HepG2 (cell line): Measurements from ENCODE around the gene RRBP1. TPM values are rescaled to one million over a fixed set of nuclear protein-coding genes. Genes with fewer than 3 reads are reported as not detected.

Experiments used
- BATF2 ChIP-seq: sonication (generic); formaldehyde crosslinking; IDR thresholded peaks from 2 replicates; pipeline ENCODE4 v1.8.0; 2022; ENCODE audit warnings: mild to moderate bottlenecking, missing genetic modification reagents, moderate library complexity
- EHMT2 ChIP-seq: fragments of 200-600 bp; sonication (generic); IDR thresholded peaks from 2 replicates; pipeline ENCODE4 v1.7.0; 2017; ENCODE audit warnings: antibody characterized with exemption, low read depth, low read length, borderline replicate concordance
- ETV5 ChIP-seq: IDR thresholded peaks from 2 replicates; pipeline ENCODE4 v1.6.1; 2018; ENCODE audit warnings: missing biosample characterization, missing genetic modification reagents, inconsistent platforms, borderline replicate concordance
- GZF1 ChIP-seq: sonication (generic); formaldehyde crosslinking; IDR thresholded peaks from 2 replicates; pipeline ENCODE4 v1.5.1; 2020; ENCODE audit warnings: mild to moderate bottlenecking, missing genetic modification reagents
- HNF4G ChIP-seq, 2 experiments: sonication (generic) in 1 of 2; formaldehyde crosslinking in 1 of 2; IDR thresholded peaks; 2 replicates each; pipeline versions ENCODE4 v1.4.0 to v1.6.1; 2011 to 2020; ENCODE audit warnings: borderline replicate concordance in 2 of 2, low read depth in 2 of 2, mild to moderate bottlenecking in 2 of 2, low read length in 1 of 2, missing genetic modification reagents in 1 of 2, moderate library complexity in 1 of 2
- KMT2A ChIP-seq: sonication (generic); formaldehyde crosslinking; IDR thresholded peaks from 2 replicates; pipeline ENCODE4 v1.4.0; 2020; ENCODE audit warnings: missing genetic modification reagents
- MXI1 ChIP-seq: IDR thresholded peaks from 3 replicates; pipeline ENCODE4 v1.6.1; 2012; ENCODE audit warnings: low read depth, low read length, inconsistent platforms, borderline replicate concordance
- NFATC3 ChIP-seq: sonication (generic); formaldehyde crosslinking; IDR thresholded peaks from 2 replicates; pipeline ENCODE4 v1.5.1; 2020; ENCODE audit warnings: mild to moderate bottlenecking, missing genetic modification reagents
- POLR2G ChIP-seq: fragments of 200-400 bp; formaldehyde crosslinking; IDR thresholded peaks from 2 replicates; pipeline ENCODE4 v1.6.1; 2018; ENCODE audit warnings: mild to moderate bottlenecking, low read depth, low read length, moderate library complexity
- RBM22 ChIP-seq: fragments of 200-400 bp; formaldehyde crosslinking; optimal IDR thresholded peaks from 2 replicates; pipeline ENCODE3; 2017; ENCODE audit warnings: mild to moderate bottlenecking, low read length, moderate library complexity
- SALL1 ChIP-seq: sonication (generic); formaldehyde crosslinking; IDR thresholded peaks from 2 replicates; pipeline ENCODE4 v1.8.0; 2022; ENCODE audit warnings: mild to moderate bottlenecking, missing genetic modification reagents
- TBX2 ChIP-seq: sonication (generic); formaldehyde crosslinking; IDR thresholded peaks from 2 replicates; pipeline ENCODE4 v1.5.0; 2020; ENCODE audit warnings: missing genetic modification reagents, mild to moderate bottlenecking, borderline replicate concordance
- XBP1 ChIP-seq: sonication (generic); formaldehyde crosslinking; IDR thresholded peaks from 2 replicates; pipeline ENCODE4 v1.5.0; 2020; ENCODE audit warnings: missing genetic modification reagents
- ZNF782 ChIP-seq: sonication (generic); formaldehyde crosslinking; IDR thresholded peaks from 2 replicates; pipeline ENCODE4 v1.4.0; 2020; ENCODE audit warnings: missing genetic modification reagents, mild to moderate bottlenecking, borderline replicate concordance
- ZNF879 ChIP-seq: sonication (generic); formaldehyde crosslinking; IDR thresholded peaks from 2 replicates; pipeline ENCODE4 v1.8.1; 2023; ENCODE audit warnings: missing genetic modification reagents
- ZSCAN5A ChIP-seq: sonication (generic); formaldehyde crosslinking; IDR thresholded peaks from 2 replicates; pipeline ENCODE4 v1.8.0; 2022; ENCODE audit warnings: mild to moderate bottlenecking, missing genetic modification reagents, borderline replicate concordance
- polyA plus RNA-seq, 8 experiments: library from polyadenylated mRNA; depleted of rRNA in 3 of 8; stranded (reverse) in 7 of 8; unstranded in 1 of 8; fragments of >200 nt; fragmentation: Illumina TruSeq in 4 of 8; extraction: Trizol in 4 of 8; gene quantifications; 2 replicates each; pipeline versions ENCODE4 v1.2.1 to v1.2.3, GENCODE V29; 2011 to 2016; ENCODE audit warnings: low read depth in 4 of 8, missing spikeins in 1 of 8, mixed read lengths in 1 of 8; ENCODE audit not compliant: insufficient read depth in 1 of 8
- total RNA-seq, 5 experiments: library from RNA; depleted of rRNA; stranded (reverse); fragments of >200 nt; fragmentation: Illumina TruSeq; extraction: Trizol; gene quantifications; 2 replicates each; pipeline ENCODE4 v1.2.3, GENCODE V29; 2016; ENCODE audit warnings: low read depth in 1 of 5
- TF ChIP-seq, protein P1 (sequence below): sonication (generic); formaldehyde crosslinking; IDR thresholded peaks from 2 replicates; pipeline ENCODE4 v1.4.0; 2020; ENCODE audit warnings: missing genetic modification reagents, mild to moderate bottlenecking, borderline replicate concordance
- TF ChIP-seq, protein P2 (sequence below): sonication (generic); formaldehyde crosslinking; IDR thresholded peaks from 2 replicates; pipeline ENCODE4 v1.8.1; 2023; ENCODE audit warnings: mild to moderate bottlenecking, missing genetic modification reagents, borderline replicate concordance
- TF ChIP-seq, protein P3 (sequence below): sonication (generic); formaldehyde crosslinking; IDR thresholded peaks from 2 replicates; pipeline ENCODE4 v1.4.0; 2020; ENCODE audit warnings: missing genetic modification reagents, borderline replicate concordance

Gene RRBP1
- total and polyA plus RNA-seq, 2 of the 13 experiments (the other 11 are each of a cell fraction or from before 2014, with no cell fraction given): 150 to 222 TPM

- TF ChIP-seq, protein P1, sequence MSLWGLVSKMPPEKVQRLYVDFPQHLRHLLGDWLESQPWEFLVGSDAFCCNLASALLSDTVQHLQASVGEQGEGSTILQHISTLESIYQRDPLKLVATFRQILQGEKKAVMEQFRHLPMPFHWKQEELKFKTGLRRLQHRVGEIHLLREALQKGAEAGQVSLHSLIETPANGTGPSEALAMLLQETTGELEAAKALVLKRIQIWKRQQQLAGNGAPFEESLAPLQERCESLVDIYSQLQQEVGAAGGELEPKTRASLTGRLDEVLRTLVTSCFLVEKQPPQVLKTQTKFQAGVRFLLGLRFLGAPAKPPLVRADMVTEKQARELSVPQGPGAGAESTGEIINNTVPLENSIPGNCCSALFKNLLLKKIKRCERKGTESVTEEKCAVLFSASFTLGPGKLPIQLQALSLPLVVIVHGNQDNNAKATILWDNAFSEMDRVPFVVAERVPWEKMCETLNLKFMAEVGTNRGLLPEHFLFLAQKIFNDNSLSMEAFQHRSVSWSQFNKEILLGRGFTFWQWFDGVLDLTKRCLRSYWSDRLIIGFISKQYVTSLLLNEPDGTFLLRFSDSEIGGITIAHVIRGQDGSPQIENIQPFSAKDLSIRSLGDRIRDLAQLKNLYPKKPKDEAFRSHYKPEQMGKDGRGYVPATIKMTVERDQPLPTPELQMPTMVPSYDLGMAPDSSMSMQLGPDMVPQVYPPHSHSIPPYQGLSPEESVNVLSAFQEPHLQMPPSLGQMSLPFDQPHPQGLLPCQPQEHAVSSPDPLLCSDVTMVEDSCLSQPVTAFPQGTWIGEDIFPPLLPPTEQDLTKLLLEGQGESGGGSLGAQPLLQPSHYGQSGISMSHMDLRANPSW (CRISPR knock-in tag): no peak
- peak; percentile 66; the same call in 1 of the 2 replicates for TF ChIP-seq TBX2
- no peak for TF ChIP-seq ZNF782 (CRISPR knock-in tag)
- TF ChIP-seq, protein P2, sequence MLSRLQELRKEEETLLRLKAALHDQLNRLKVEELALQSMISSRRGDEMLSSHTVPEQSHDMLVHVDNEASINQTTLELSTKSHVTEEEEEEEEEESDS (CRISPR knock-in tag): no peak
- peak; percentile 51; the same call in 1 of the 2 replicates for TF ChIP-seq SALL1 (CRISPR knock-in tag)
- no peak; the same call in 1 of the 2 replicates for TF ChIP-seq ETV5 (CRISPR knock-in tag)
- TF ChIP-seq XBP1: no peak
- TF ChIP-seq NFATC3 (CRISPR knock-in tag): no peak
- TF ChIP-seq MXI1: no peak
- TF ChIP-seq HNF4G (IDR thresholded peaks at IDR 0.05; ENCODE audit: borderline replicate concordance, low read depth, low read length): no peak
- TF ChIP-seq HNF4G (CRISPR knock-in tag; IDR thresholded peaks at IDR 0.05; ENCODE audit: borderline replicate concordance, low read depth): no peak
- peak; percentile 2 for TF ChIP-seq RBM22
- TF ChIP-seq ZNF879 (CRISPR knock-in tag): no peak
- TF ChIP-seq, protein P3, sequence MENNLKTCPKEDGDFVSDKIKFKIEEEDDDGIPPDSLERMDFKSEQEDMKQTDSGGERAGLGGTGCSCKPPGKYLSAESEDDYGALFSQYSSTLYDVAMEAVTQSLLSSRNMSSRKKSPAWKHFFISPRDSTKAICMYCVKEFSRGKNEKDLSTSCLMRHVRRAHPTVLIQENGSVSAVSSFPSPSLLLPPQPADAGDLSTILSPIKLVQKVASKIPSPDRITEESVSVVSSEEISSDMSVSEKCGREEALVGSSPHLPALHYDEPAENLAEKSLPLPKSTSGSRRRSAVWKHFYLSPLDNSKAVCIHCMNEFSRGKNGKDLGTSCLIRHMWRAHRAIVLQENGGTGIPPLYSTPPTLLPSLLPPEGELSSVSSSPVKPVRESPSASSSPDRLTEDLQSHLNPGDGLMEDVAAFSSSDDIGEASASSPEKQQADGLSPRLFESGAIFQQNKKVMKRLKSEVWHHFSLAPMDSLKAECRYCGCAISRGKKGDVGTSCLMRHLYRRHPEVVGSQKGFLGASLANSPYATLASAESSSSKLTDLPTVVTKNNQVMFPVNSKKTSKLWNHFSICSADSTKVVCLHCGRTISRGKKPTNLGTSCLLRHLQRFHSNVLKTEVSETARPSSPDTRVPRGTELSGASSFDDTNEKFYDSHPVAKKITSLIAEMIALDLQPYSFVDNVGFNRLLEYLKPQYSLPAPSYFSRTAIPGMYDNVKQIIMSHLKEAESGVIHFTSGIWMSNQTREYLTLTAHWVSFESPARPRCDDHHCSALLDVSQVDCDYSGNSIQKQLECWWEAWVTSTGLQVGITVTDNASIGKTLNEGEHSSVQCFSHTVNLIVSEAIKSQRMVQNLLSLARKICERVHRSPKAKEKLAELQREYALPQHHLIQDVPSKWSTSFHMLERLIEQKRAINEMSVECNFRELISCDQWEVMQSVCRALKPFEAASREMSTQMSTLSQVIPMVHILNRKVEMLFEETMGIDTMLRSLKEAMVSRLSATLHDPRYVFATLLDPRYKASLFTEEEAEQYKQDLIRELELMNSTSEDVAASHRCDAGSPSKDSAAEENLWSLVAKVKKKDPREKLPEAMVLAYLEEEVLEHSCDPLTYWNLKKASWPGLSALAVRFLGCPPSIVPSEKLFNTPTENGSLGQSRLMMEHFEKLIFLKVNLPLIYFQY: 0 out of 2 replicates have a peak, but pooled peaks have one; percentile 40
- peak; percentile 40; the same call in 1 of the 2 replicates for TF ChIP-seq ZSCAN5A (CRISPR knock-in tag)
- no peak; the same call in 1 of the 2 replicates for TF ChIP-seq BATF2 (CRISPR knock-in tag)
- TF ChIP-seq POLR2G: peak; percentile 23
- TF ChIP-seq KMT2A (CRISPR knock-in tag): 0 out of 2 replicates have a peak, but pooled peaks have one; percentile 34
- TF ChIP-seq EHMT2: no peak
- TF ChIP-seq GZF1 (CRISPR knock-in tag): no peak
Measured at GRCh38 chr20:17611540-17612286, 70.3 kb downstream of the RRBP1 start (continued).
